H9 (cell line): Measurements from ENCODE around the gene TOR1B. TPM values are rescaled to one million over a fixed set of nuclear protein-coding genes. Genes with fewer than 3 reads are reported as not detected.

Experiments
- DNase-seq: peaks from one replicate; pipeline ENCODE4 v3.0.0-alpha.2; 2017
- H2AFZ ChIP-seq: one replicate; pipeline ENCODE4 v1.6.1; 2013; ENCODE audit warnings: mild to moderate bottlenecking, low read length, control low read depth, moderate library complexity
- H2AK5ac ChIP-seq: 2 replicates; pipeline ENCODE4 v1.6.1; 2013; ENCODE audit warnings: low read length, control low read depth, mixed read lengths; ENCODE audit not compliant: insufficient read length
- H2BK120ac ChIP-seq: one replicate; pipeline ENCODE4 v1.6.1; 2013; ENCODE audit warnings: low read depth, mild to moderate bottlenecking, low read length, control low read depth, inconsistent platforms; ENCODE audit not compliant: poor library complexity, severe bottlenecking
- H2BK12ac ChIP-seq: 2 replicates; pipeline ENCODE4 v1.6.1; 2013; ENCODE audit warnings: low read length, control low read depth, mixed read lengths, low read depth; ENCODE audit not compliant: insufficient read length
- H2BK15ac ChIP-seq: 2 replicates; pipeline ENCODE4 v1.6.1; 2013; ENCODE audit warnings: low read depth, low read length, control low read depth
- H2BK20ac ChIP-seq: one replicate; pipeline ENCODE4 v1.6.1; 2013; ENCODE audit warnings: low read depth, mild to moderate bottlenecking, low read length, control low read depth, inconsistent platforms; ENCODE audit not compliant: poor library complexity, severe bottlenecking
- H2BK5ac ChIP-seq: 2 replicates; pipeline ENCODE4 v1.6.1; 2013; ENCODE audit warnings: low read length, control low read depth, mixed read lengths; ENCODE audit not compliant: insufficient read length
- H3K14ac ChIP-seq: 2 replicates; pipeline ENCODE4 v1.6.1; 2013; ENCODE audit warnings: low read length, control low read depth; ENCODE audit not compliant: insufficient read depth
- H3K18ac ChIP-seq: 2 replicates; pipeline ENCODE4 v1.6.1; 2013; ENCODE audit warnings: low read depth, mild to moderate bottlenecking, mixed read lengths, low read length, control low read depth; ENCODE audit not compliant: insufficient read length
- H3K23ac ChIP-seq: 2 replicates; pipeline ENCODE4 v1.6.1; 2013; ENCODE audit warnings: low read length, control low read depth, mixed read lengths, low read depth; ENCODE audit not compliant: insufficient read length
- H3K23me2 ChIP-seq: 2 replicates; pipeline ENCODE4 v1.6.1; 2013; ENCODE audit warnings: low read depth, mild to moderate bottlenecking, mixed read lengths, low read length, control low read depth; ENCODE audit not compliant: insufficient read length, poor library complexity, severe bottlenecking
- H3K27ac ChIP-seq: 2 replicates; pipeline ENCODE4 v1.5.1; 2013; ENCODE audit warnings: low read length, control low read depth, mixed read lengths, low read depth; ENCODE audit not compliant: insufficient read length
- H3K27me3 ChIP-seq: 2 replicates; pipeline ENCODE4 v1.6.1; 2013; ENCODE audit warnings: low read length, control low read depth, inconsistent platforms; ENCODE audit not compliant: insufficient read depth
- H3K4ac ChIP-seq: 2 replicates; pipeline ENCODE4 v1.6.1; 2013; ENCODE audit warnings: low read depth, mild to moderate bottlenecking, control low read depth, inconsistent platforms, low read length, moderate library complexity
- H3K4me1 ChIP-seq: 2 replicates; pipeline ENCODE4 v1.6.1; 2013; ENCODE audit warnings: low read length, control low read depth, inconsistent platforms; ENCODE audit not compliant: insufficient read depth
- H3K4me2 ChIP-seq: 2 replicates; pipeline ENCODE4 v1.6.1; 2013; ENCODE audit warnings: low read length, control low read depth, mixed read lengths; ENCODE audit not compliant: insufficient read length, insufficient read depth
- H3K56ac ChIP-seq: 2 replicates; pipeline ENCODE4 v1.6.1; 2013; ENCODE audit warnings: low read depth, mild to moderate bottlenecking, mixed read lengths, low read length, control low read depth; ENCODE audit not compliant: insufficient read length
- H3K79me1 ChIP-seq: 2 replicates; pipeline ENCODE4 v1.6.1; 2013; ENCODE audit warnings: low read depth, mild to moderate bottlenecking, moderate library complexity, low read length, control low read depth, inconsistent platforms; ENCODE audit not compliant: insufficient read depth, poor library complexity, severe bottlenecking
- H3K79me2 ChIP-seq: 2 replicates; pipeline ENCODE4 v1.6.1; 2013; ENCODE audit warnings: low read length, control low read depth, inconsistent platforms; ENCODE audit not compliant: insufficient read depth
- H3K9ac ChIP-seq: 2 replicates; pipeline ENCODE4 v1.6.1; 2013; ENCODE audit warnings: low read length, control low read depth, mixed read lengths; ENCODE audit not compliant: insufficient read length; ENCODE audit errors: extremely low read depth
- H3K9me3 ChIP-seq: one replicate; pipeline ENCODE4 v1.6.1; 2013; ENCODE audit warnings: low read depth, low read length, inconsistent platforms; ENCODE audit not compliant: control insufficient read depth
- H3T11ph ChIP-seq: one replicate; pipeline ENCODE4 v1.6.1; 2013; ENCODE audit warnings: mild to moderate bottlenecking, low read length, control low read depth, inconsistent platforms
- H4K20me1 ChIP-seq: one replicate; pipeline ENCODE4 v1.6.1; 2013; ENCODE audit not compliant: control insufficient read depth, insufficient read length, insufficient read depth
- H4K5ac ChIP-seq: 2 replicates; pipeline ENCODE4 v1.6.1; 2013; ENCODE audit warnings: low read depth, mild to moderate bottlenecking, mixed read lengths, low read length, control low read depth; ENCODE audit not compliant: insufficient read length
- H4K8ac ChIP-seq: replicated peaks from 2 replicates; pipeline ENCODE4 v1.6.1; 2013; ENCODE audit warnings: low read length, control low read depth, mixed read lengths, low read depth; ENCODE audit not compliant: insufficient read length
- H4K91ac ChIP-seq: 2 replicates; pipeline ENCODE4 v1.6.1; 2013; ENCODE audit warnings: low read depth, mild to moderate bottlenecking, moderate library complexity, mixed read lengths, low read length, control low read depth; ENCODE audit not compliant: insufficient read length
- H3K27ac Mint-ChIP-seq, 3 experiments: 2 replicates in 2 of 3; 3 replicates in 1 of 3; pipeline ENCODE4 v1.8.0; 2020 to 2021; ENCODE audit warnings: mixed read lengths in 3 of 3, mild to moderate bottlenecking in 1 of 3, moderate library complexity in 1 of 3
- H3K27me3 Mint-ChIP-seq: 2 replicates; pipeline ENCODE4 v1.8.0; 2021; ENCODE audit warnings: low read depth, mild to moderate bottlenecking, moderate library complexity, mixed read lengths
- H3K36me3 Mint-ChIP-seq, 3 experiments: 2 replicates in 2 of 3; 3 replicates in 1 of 3; pipeline ENCODE4 v1.8.0; 2020 to 2021; ENCODE audit warnings: low read depth in 3 of 3, mixed read lengths in 3 of 3; ENCODE audit not compliant: insufficient read depth in 1 of 3
- H3K4me1 Mint-ChIP-seq, 2 experiments: 2 replicates each; pipeline ENCODE4 v1.8.0; 2020; ENCODE audit warnings: mixed read lengths in 2 of 2
- H3K4me3 Mint-ChIP-seq, 2 experiments: 2 replicates in 1 of 2; 3 replicates in 1 of 2; pipeline ENCODE4 v1.8.0; 2020 to 2021; ENCODE audit warnings: mild to moderate bottlenecking in 2 of 2, mixed read lengths in 2 of 2, moderate library complexity in 1 of 2
- H3K9me3 Mint-ChIP-seq, 2 experiments: 2 replicates in 1 of 2; 3 replicates in 1 of 2; pipeline ENCODE4 v1.8.0; 2020; ENCODE audit warnings: mild to moderate bottlenecking in 2 of 2, mixed read lengths in 2 of 2, moderate library complexity in 1 of 2
- CTCF ChIP-seq: fragments of 200-600 bp; sonication (generic); conservative IDR thresholded peaks from 3 replicates; pipeline ENCODE4 v1.8.0; 2021; ENCODE audit warnings: antibody characterized with exemption, mild to moderate bottlenecking
- WGBS: extraction: QIAGEN DNeasy Blood & Tissue Kit; methylation state at CpG from one replicate; pipeline ENCODE4 v1.1.7; 2013; ENCODE audit warnings: missing lambda C conversion rate, low lambda C conversion rate, mixed read lengths; ENCODE audit not compliant: insufficient read length; ENCODE audit errors: extremely low coverage; 5-methylcytosine and 5-hydroxymethylcytosine counted together
- total RNA-seq: library from RNA; stranded (reverse); gene quantifications from 2 replicates; pipeline ENCODE4 v1.2.1, GENCODE V29; 2021

The TOR1B gene
- total RNA-seq, 1 experiment from 2014 or later: 18.1 TPM

GRCh38 chr9:129838707-129839259 lies 35.8 kb downstream of the TOR1B start:
- no peak overlapping the region for H2BK120ac ChIP-seq
- H3K18ac ChIP-seq: no peak overlapping the region
- no peak overlapping the region for H2BK12ac ChIP-seq
- H3K9ac ChIP-seq: no peak overlapping the region
- DNase-seq: no peak
- no peaks in the 10 kb centered on the region for H3K27me3 ChIP-seq
- H2AFZ ChIP-seq: no peak overlapping the region
- H3K4ac ChIP-seq: no peak overlapping the region
- H3K79me1 ChIP-seq: no peaks in the 10 kb centered on the region
- no peak overlapping the region for H4K91ac ChIP-seq
- no peak overlapping the region for H4K8ac ChIP-seq
- H2BK20ac ChIP-seq: no peak overlapping the region
- H3K79me2 ChIP-seq: no peaks in the 10 kb centered on the region; the same call in 1 of the 2 replicates
- H3K27ac ChIP-seq: no peak overlapping the region
- H3K9me3 ChIP-seq: no peaks in the 10 kb centered on the region
- H3K4me2 ChIP-seq: no peak overlapping the region
- no peak overlapping the region for H2AK5ac ChIP-seq
- peaks cover 10% of the 10 kb centered on the region for H3K23me2 ChIP-seq
- no CpG with 5 or more reads among the region's 12 CpGs for WGBS
- H3K4me1 ChIP-seq: peaks cover 6% of the 10 kb centered on the region; the same call in 1 of the 2 replicates
- H4K5ac ChIP-seq: no peak overlapping the region
- H3K36me3 Mint-ChIP-seq: peaks cover 0 to 2% (median 2%) of the 10 kb centered on the region in 3 experiments; a peak in 3 of 7 replicates
- no peaks in the 10 kb centered on the region; a peak in 1 of 5 replicates for H3K9me3 Mint-ChIP-seq
- no peak overlapping the region for H3T11ph ChIP-seq
- H2BK5ac ChIP-seq: no peak overlapping the region
- no peaks in the 10 kb centered on the region; the same call in 1 of the 2 replicates for H3K27me3 Mint-ChIP-seq
- peaks cover 50 to 55% of the 10 kb centered on the region in 2 experiments for H3K4me1 Mint-ChIP-seq
- TF ChIP-seq CTCF: no peak
- H2BK15ac ChIP-seq: no peak overlapping the region
- H3K4me3 Mint-ChIP-seq: peak overlapping the region in 1 of 2 experiments; percentile 19; a peak in 1 of 5 replicates
- H4K20me1 ChIP-seq: no peaks in the 10 kb centered on the region
- H3K14ac ChIP-seq: no peak overlapping the region; the same call in 1 of the 2 replicates
- no peak overlapping the region for H3K23ac ChIP-seq
- no peak overlapping the region for H3K56ac ChIP-seq
- peak overlapping the region in 2 of 3 experiments; percentile 16 to 30; a peak in 3 of 7 replicates for H3K27ac Mint-ChIP-seq
